WTC11 (cell line): ENCODE data around the gene RBM4. TPM values are rescaled to one million over a fixed set of nuclear protein-coding genes. Genes with fewer than 3 reads are reported as not detected.

Experiments
- ATF1 ChIP-seq: sonication (generic); formaldehyde crosslinking; IDR thresholded peaks from 2 replicates; pipeline ENCODE4 v1.8.1; 2023; ENCODE audit warnings: mild to moderate bottlenecking, moderate library complexity, missing genetic modification reagents
- ATF3 ChIP-seq: sonication (generic); formaldehyde crosslinking; conservative IDR thresholded peaks from 2 replicates; pipeline ENCODE4 v1.8.1; 2022; ENCODE audit warnings: mild to moderate bottlenecking, missing genetic modification reagents
- CBFB ChIP-seq: sonication (generic); formaldehyde crosslinking; IDR thresholded peaks from 2 replicates; pipeline ENCODE4 v1.8.1; 2022; ENCODE audit warnings: mild to moderate bottlenecking, low read depth, missing genetic modification reagents
- CTCF ChIP-seq: fragments of 200-600 bp; IDR thresholded peaks from 2 replicates; pipeline ENCODE4 v1.8.0; 2022; ENCODE audit warnings: antibody characterized with exemption
- E2F1 ChIP-seq: sonication (generic); formaldehyde crosslinking; IDR thresholded peaks from 2 replicates; pipeline ENCODE4 v1.8.0; 2022; ENCODE audit warnings: mild to moderate bottlenecking, missing genetic modification reagents
- EMX1 ChIP-seq: fragments of 250-450 bp; sonication (Bioruptor Pico); IDR thresholded peaks from 2 replicates; pipeline ENCODE4 v1.8.0; 2021; ENCODE audit warnings: mild to moderate bottlenecking
- FOXJ3 ChIP-seq: sonication (generic); formaldehyde crosslinking; IDR thresholded peaks from 2 replicates; pipeline ENCODE4 v1.9.0; 2021; ENCODE audit warnings: missing genetic modification reagents, mild to moderate bottlenecking, borderline replicate concordance
- GTF2I ChIP-seq: fragments of 250-450 bp; sonication (Bioruptor Pico); conservative IDR thresholded peaks from 2 replicates; pipeline ENCODE4 v1.4.0; 2021; ENCODE audit warnings: mild to moderate bottlenecking
- MLX ChIP-seq: sonication (generic); formaldehyde crosslinking; IDR thresholded peaks from 2 replicates; pipeline ENCODE4 v1.8.1; 2023; ENCODE audit warnings: mild to moderate bottlenecking, missing genetic modification reagents, moderate library complexity
- MXD4 ChIP-seq: fragments of 250-450 bp; sonication (Bioruptor Pico); IDR thresholded peaks from 2 replicates; pipeline ENCODE4 v1.8.0; 2021; ENCODE audit warnings: mild to moderate bottlenecking, moderate library complexity, borderline replicate concordance
- RORB ChIP-seq: fragments of 250-450 bp; sonication (Bioruptor Pico); IDR thresholded peaks from 2 replicates; pipeline ENCODE4 v1.9.0; 2021; ENCODE audit warnings: mild to moderate bottlenecking
- STAT6 ChIP-seq: sonication (generic); formaldehyde crosslinking; conservative IDR thresholded peaks from 2 replicates; pipeline ENCODE4 v1.8.1; 2023; ENCODE audit warnings: mild to moderate bottlenecking, low read depth, missing genetic modification reagents, moderate library complexity
- TEAD1 ChIP-seq: sonication (generic); formaldehyde crosslinking; IDR thresholded peaks from 2 replicates; pipeline ENCODE4 v1.8.0; 2022; ENCODE audit warnings: mild to moderate bottlenecking, missing genetic modification reagents
- ZBTB43 ChIP-seq: sonication (generic); formaldehyde crosslinking; IDR thresholded peaks from 2 replicates; pipeline ENCODE4 v1.8.1; 2023; ENCODE audit warnings: mild to moderate bottlenecking, missing genetic modification reagents
- ZNF121 ChIP-seq: sonication (generic); formaldehyde crosslinking; IDR thresholded peaks from 2 replicates; pipeline ENCODE4 v1.8.0; 2023; ENCODE audit warnings: missing genetic modification reagents
- ZNF219 ChIP-seq: sonication (generic); formaldehyde crosslinking; IDR thresholded peaks from 2 replicates; pipeline ENCODE4 v1.8.0; 2023; ENCODE audit warnings: missing genetic modification reagents, mild to moderate bottlenecking, borderline replicate concordance
- ZNF317 ChIP-seq: sonication (generic); formaldehyde crosslinking; IDR thresholded peaks from 2 replicates; pipeline ENCODE4 v1.8.1; 2023; ENCODE audit warnings: low read depth, mild to moderate bottlenecking, moderate library complexity, missing genetic modification reagents, borderline replicate concordance
- ZNF416 ChIP-seq: fragments of 250-450 bp; sonication (Bioruptor Pico); IDR thresholded peaks from 2 replicates; pipeline ENCODE4 v1.9.0; 2021; ENCODE audit warnings: mild to moderate bottlenecking, inconsistent platforms
- ZNF423 ChIP-seq: fragments of 250-450 bp; sonication (Bioruptor Pico); IDR thresholded peaks from 2 replicates; pipeline ENCODE4 v2.1.2; 2022; ENCODE audit warnings: mild to moderate bottlenecking, moderate library complexity
- total RNA-seq: library from RNA; stranded (reverse); gene quantifications from 3 replicates; pipeline ENCODE4 v1.2.3, GENCODE V29; 2021
- TF ChIP-seq, protein P1 (sequence below): sonication (generic); formaldehyde crosslinking; IDR thresholded peaks from 2 replicates; pipeline ENCODE4 v1.8.1; 2022; ENCODE audit warnings: missing genetic modification reagents, borderline replicate concordance
- TF ChIP-seq, protein P2 (sequence below): fragments of 250-450 bp; sonication (Bioruptor Pico); conservative IDR thresholded peaks from 2 replicates; pipeline ENCODE4 v1.9.0; 2021; ENCODE audit warnings: mild to moderate bottlenecking
- TF ChIP-seq, protein P3 (sequence below): fragments of 250-450 bp; sonication (Bioruptor Pico); IDR thresholded peaks from 2 replicates; pipeline ENCODE4 v1.8.0; 2021; ENCODE audit warnings: mild to moderate bottlenecking

The RBM4 gene
- total RNA-seq, 1 experiment from 2014 or later: 144 TPM

DNA sequence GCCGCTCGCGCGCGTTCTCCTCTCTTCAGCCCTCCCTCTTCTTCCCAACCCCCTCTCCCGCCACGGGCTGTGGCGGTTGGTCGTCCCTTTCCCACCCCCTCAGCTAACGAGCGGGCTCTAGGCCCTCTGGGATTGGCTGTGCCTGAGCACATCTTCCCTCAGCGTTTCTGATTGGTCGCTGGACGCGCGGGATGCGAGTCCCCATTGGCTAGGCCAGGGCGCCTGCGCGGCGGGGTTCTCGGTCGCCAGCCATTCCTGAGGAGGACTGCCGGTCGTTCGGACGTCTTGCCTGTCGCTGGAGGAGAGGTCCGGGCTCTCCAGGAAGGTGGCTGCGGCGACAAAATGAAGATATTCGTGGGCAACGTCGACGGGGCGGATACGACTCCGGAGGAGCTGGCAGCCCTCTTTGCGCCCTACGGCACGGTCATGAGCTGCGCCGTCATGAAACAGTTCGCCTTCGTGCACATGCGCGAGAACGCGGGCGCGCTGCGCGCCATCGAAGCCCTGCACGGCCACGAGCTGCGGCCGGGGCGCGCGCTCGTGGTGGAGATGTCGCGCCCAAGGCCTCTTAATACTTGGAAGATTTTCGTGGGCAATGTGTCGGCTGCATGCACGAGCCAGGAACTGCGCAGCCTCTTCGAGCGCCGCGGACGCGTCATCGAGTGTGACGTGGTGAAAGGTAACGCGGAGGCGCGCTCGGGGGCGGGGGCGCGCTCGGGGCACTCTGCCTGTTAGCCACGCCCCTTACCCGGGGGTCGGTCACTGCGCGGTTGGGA lies 21.9 kb upstream of the RBM4 start, which contains the start of gene RBM14 (continued):
- TF ChIP-seq ZBTB43 (CRISPR knock-in tag) (peak; percentile 80; the same call in 1 of the 2 replicates), TEAD1 (CRISPR knock-in tag) (peak; percentile 58; the same call in 1 of the 2 replicates), CBFB (CRISPR knock-in tag) (no peak), MLX (CRISPR knock-in tag) (no peak), STAT6 (CRISPR knock-in tag) (no peak), ZNF416 (CRISPR knock-in tag) (peak; percentile 51; the same call in 1 of the 2 replicates), ZNF121 (CRISPR knock-in tag) (no peak), ATF3 (CRISPR knock-in tag) (no peak), MXD4 (CRISPR knock-in tag) (no peak), ZNF317 (no peak), EMX1 (CRISPR knock-in tag) (no peak), CTCF (no peak), RORB (CRISPR knock-in tag) (no peak), E2F1 (no peak; the same call in 1 of the 2 replicates), ZNF219 (CRISPR knock-in tag) (no peak), GTF2I (CRISPR knock-in tag) (no peak), FOXJ3 (CRISPR knock-in tag) (no peak), ZNF423 (no peak), ATF1 (CRISPR knock-in tag) (no peak)
- TF ChIP-seq, protein P1, sequence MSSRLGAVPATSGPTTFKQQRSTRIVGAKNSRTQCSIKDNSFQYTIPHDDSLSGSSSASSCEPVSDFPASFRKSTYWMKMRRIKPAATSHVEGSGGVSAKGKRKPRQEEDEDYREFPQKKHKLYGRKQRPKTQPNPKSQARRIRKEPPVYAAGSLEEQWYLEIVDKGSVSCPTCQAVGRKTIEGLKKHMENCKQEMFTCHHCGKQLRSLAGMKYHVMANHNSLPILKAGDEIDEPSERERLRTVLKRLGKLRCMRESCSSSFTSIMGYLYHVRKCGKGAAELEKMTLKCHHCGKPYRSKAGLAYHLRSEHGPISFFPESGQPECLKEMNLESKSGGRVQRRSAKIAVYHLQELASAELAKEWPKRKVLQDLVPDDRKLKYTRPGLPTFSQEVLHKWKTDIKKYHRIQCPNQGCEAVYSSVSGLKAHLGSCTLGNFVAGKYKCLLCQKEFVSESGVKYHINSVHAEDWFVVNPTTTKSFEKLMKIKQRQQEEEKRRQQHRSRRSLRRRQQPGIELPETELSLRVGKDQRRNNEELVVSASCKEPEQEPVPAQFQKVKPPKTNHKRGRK (CRISPR knock-in tag): no peak
- TF ChIP-seq, protein P2, sequence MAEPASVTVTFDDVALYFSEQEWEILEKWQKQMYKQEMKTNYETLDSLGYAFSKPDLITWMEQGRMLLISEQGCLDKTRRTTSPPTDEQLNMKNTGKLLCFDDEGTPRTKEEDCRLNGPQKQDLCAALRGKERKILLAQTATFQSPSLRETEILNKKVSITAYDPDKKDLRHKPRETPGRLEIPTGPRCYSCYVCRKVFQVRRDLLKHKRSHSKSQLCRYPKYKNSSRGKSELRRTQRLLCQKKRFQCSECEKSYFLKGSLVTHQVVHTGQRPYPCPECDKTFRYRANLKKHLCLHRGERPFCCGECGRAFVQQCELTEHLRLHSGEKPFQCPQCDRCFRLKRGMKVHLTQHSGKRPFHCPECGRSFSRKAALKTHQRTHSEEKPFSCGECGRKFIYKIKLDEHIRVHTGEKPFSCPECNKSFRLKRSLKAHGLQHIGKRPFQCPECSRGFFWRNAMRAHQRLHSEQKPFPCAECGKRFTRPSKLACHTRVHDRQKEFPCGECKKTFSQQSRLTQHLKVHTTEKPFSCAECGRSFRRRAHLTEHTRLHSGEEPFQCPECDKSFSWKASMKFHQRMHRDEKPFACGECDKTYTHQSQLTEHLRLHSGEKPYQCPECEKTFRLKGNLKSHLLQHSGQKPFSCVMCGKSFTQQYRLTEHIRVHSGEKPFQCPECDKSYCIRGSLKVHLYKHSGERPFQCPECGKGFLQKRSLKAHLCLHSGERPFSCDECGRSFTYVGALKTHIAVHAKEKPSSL (CRISPR knock-in tag): no peak
- TF ChIP-seq, protein P3, sequence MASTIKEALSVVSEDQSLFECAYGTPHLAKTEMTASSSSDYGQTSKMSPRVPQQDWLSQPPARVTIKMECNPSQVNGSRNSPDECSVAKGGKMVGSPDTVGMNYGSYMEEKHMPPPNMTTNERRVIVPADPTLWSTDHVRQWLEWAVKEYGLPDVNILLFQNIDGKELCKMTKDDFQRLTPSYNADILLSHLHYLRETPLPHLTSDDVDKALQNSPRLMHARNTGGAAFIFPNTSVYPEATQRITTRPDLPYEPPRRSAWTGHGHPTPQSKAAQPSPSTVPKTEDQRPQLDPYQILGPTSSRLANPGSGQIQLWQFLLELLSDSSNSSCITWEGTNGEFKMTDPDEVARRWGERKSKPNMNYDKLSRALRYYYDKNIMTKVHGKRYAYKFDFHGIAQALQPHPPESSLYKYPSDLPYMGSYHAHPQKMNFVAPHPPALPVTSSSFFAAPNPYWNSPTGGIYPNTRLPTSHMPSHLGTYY (CRISPR knock-in tag): no peak
